Embryonic facial prominence (tissue), 1 donor: Measurements from ENCODE around the gene PEF1.
A peak's percentile ranks its signal among the peaks of the same experiment; 100 is the strongest.

Experiments used
- DNase-seq: peaks from one replicate; pipeline ENCODE4 v3.0.0-alpha.2; 2016; ENCODE audit errors: extremely low spot score

Gene PEF1

DNA sequence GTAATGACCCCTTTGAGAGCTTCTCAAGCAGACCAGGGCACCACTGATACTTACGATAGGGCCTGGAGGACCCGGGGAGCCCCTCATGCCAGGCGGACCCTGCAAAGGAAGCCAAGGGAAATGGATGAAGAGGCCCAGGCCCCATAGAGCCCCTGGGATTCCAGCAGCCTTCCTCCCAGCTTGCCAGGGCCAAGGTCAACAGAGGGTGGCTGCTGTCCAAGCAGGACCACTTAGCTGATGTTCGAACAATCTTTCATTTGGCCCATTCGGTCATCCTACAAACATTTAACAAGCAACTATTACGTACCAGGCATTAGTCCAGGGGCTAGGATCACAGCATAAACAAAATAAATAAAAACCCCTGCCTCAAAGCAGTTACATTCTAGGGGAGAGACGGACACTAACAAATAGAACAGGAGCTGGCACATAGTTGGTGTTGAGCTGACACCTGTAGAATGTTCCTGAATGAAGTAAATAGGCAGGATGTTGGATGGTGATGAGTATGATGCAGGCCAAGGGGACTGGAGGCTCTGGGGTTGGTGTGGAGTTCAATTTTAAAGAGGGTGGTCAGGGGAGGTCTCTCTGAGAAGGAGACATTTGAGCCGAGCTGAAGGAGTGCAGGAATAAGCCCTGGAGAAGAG is 27.0 kb upstream of the PEF1 start:
- DNase-seq = no peak

DNA sequence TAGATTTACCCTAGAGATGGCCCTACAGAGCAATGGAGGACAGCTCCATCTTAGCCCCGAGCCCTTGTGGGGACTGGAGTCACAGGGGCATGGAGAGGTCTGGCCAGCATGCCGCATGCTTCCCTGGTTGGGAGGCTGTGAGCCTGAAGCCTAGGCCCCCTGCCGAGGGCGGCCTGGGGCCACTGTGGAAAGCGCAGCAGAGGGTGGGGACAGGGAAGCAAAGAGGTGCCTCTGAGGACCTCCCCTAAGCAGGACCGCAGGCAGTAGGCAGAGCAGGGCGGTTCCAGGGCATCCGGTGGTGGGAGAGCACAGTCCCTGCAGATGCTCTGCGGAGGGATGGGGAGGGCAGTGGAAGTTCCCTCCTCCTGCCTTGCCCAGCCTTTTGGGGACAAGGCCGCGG is 26.5 kb upstream of the PEF1 start:
- DNase-seq = no peak

DNA sequence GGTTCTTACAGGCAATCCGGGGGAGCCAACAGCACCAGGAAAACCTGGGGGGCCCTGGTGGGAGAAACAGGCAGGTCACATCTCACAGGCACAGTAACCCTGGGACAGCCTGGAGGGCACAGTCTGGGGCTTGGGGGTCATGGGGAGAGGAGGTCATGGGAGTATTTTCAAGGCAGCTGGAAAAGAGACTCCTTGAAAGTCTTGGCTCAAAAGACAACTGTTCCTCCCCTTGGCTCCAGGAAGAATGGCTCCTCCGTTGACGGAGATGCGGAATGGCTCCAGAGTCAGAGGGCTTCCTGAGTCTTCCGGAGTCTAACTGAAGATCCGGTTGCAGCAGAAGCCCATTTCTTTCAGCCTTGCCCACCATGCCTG is 25.9 kb upstream of the PEF1 start:
- DNase-seq = no peak

DNA sequence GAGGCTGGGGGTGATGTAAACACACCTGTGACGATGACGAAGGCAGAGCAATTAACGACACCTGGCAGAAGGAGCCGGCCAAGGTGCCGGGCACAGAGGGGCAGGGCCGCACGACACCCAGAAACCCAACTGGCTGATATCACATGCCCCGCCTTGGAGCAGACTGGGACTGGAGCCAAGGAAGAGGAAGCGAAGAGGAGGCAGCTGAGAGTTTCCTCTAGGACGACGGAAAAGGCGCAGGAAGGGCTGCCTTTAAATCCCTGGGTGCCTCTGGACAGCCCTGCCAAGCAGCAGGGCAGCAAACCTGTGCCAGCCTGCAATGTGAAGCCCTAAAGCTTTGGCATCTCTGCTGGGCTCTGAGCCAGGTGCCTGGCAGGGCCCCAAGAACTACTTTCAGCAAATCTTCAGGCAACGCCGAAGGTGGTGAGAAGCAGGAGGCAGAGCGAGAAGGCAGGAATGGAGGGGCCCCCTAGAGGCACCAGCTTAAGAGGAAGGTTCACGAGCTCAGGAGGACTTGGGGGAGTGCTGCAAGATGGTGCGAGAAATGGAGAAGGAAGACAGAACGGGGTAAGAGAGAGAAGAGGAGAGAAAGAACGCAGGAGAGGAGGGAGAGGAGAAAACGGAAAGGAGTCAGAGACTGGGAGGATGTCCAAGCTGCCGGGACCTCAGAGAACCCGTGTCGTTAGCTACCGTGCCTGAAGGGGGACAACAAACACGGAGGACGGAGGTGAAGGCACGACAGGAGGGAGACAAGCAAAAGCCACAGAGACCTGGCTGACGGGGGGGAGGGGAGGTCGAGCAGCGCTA is 25.3 kb upstream of the PEF1 start:
- DNase-seq = peak; percentile 75

- no peak for DNase-seq
Observed at GRCh38 chr1:31669433-31669785, 24.7 kb upstream of the PEF1 start.

GRCh38 chr1:31668303-31668883 is 23.7 kb upstream of the PEF1 start:
- no peak for DNase-seq

GRCh38 chr1:31667065-31667785 is 22.5 kb upstream of the PEF1 start:
- no peak for DNase-seq

DNA sequence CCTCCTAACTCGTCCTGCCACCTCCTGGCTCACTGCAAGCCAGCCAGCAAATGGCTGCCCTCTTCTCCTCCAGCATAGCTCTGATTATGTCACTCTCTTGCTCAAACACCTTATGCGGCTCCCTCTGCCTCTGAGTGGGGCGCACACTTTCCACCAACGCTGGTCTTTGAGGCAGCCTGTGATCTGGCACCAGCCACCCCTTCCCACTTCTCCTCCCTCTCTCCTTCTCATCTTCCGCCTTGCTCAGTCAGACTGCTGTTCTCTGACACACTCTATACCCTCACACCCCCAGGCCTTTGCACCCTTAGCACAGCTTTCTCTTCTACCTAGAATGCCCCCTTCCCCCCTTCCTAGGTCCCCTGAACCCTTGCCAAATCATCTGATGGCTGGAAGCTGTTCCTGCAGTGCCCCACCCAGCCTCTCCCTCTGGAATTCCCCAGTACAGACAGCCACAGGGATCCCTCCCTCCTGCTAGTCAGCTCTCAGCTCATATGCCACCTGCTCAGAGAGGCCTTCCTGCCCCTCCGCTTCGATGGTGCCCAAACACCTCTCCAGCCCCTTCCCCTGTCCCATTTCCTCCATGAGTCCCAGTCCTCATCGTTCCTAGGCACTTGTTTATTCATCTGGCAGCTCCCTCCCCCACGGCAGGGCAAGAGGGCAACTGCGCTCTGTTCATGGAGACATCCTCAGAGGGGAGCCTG is 21.7 kb upstream of the PEF1 start:
- no peak for DNase-seq

- no peak for DNase-seq
Observed at GRCh38 chr1:31665234-31665878, 20.7 kb upstream of the PEF1 start.

- DNase-seq = no peak
Observed at GRCh38 chr1:31664528-31664927, 19.9 kb upstream of the PEF1 start.

GRCh38 chr1:31663622-31664452 is 19.2 kb upstream of the PEF1 start:
- no peak for DNase-seq

DNA sequence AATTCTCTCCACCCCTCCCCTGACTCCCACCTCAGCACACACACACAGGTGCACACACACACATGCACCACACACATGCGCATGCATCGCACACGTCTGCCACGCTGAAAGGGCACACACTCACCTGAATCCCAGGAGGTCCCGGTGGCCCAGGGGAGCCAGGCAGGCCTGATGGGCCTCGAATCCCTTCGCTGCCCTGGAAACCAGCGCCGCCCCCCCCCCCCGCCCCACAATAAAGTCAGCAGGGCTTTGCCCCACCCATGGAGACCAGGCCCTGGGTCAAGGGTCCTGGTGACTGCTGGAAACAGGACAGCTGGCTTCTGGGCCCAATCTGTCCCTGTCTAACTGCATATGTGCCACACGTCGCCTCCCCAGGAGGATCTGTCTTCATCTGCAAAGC is 17.8 kb upstream of the PEF1 start:
- no peak for DNase-seq

GRCh38 chr1:31661856-31662255 is 17.2 kb upstream of the PEF1 start:
- DNase-seq = no peak

DNA sequence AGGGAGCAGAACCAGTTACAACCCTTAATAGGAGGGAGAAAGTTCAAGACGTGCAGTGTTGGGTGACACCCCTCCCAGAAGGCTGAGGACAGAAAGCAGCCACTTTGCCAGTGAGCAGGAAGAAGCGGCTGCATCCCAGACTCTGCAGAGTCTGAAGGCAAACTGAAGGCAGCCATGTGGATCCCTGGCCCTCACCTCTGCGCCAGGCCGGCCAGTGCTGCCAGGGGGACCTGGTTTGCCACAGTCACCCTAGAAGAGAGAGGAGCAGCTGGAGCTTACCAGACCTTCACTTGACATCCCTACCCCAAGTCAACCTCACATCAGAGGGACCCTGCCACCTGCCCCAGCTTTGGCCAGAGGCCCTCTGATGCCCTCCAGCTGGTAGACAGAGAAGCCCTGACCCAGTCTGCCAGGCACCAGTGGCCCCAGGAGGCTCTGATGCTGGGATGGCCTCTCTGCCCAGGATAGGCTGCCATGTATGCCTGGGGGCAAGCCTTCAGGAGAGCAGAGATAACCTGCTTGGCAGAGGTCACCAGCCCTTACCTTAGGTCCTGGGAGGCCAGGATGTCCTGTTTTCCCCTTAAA is 16.3 kb upstream of the PEF1 start:
- no peak for DNase-seq

DNA sequence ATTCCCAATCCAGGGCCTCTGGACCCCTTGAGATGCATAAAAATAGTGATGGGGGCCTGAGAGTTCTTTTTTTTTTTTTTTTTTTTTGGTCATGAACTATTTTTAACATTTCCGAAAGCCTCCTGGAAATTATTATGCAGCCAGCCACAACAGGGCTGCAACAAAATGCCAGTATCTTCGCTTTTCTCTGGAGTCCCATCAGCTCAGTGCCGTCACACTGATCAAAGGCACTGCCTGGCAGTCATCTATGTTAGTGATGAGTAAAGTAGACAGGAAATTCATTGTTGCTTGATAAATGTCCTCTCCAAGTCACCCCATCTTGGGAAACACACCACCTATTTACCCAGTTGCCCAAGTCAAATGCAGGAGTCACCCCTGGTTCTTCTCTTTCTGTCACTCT is 15.2 kb upstream of the PEF1 start:
- no peak for DNase-seq

DNA sequence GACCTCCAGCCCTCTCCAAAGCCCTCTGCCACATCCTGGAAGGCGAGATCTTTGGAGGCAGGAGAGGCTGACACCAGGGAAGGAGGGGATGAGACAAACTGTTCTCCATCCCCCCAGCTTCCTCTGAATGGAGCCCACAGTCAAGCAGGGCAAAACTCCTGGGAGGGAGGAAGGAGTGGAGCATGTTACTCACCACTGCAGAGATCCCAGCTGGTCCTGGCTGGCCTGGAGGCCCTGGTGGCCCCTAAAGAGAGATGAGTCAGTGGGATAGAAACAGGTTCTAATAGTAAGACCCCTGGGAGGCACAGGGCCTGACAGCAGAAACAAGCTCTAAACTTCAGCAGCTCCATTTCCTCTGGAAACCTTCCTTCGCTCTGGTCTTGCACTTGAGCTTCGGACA is 14.0 kb upstream of the PEF1 start:
- DNase-seq = no peak

DNA sequence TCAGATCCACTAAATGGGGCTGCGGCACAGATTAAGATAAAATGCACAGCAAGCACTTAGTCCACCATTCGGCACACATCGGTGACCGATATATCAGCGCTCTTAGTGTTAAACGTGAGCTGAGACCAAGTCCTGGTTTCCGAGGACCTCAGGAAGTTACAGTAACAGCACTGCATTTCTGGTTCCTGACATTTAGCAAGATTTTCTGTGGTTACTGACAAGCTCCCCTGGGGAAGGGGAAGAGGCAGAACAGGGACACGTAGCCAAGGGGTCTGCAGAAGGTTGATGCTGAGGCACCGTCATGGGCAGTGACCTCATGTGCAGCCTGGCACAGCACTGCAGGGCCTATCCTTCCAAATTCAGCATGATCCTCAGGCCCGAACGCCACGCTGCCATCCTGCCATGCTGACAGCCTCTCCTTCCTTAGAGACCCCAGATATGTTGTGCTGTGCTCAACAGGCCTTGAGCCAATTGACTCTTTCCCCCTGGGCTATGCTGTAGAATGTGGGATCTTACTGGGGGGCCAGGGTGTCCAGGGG is 13.4 kb upstream of the PEF1 start:
- no peak for DNase-seq

GRCh38 chr1:31657020-31657804 is 12.5 kb upstream of the PEF1 start:
- DNase-seq = no peak

DNA sequence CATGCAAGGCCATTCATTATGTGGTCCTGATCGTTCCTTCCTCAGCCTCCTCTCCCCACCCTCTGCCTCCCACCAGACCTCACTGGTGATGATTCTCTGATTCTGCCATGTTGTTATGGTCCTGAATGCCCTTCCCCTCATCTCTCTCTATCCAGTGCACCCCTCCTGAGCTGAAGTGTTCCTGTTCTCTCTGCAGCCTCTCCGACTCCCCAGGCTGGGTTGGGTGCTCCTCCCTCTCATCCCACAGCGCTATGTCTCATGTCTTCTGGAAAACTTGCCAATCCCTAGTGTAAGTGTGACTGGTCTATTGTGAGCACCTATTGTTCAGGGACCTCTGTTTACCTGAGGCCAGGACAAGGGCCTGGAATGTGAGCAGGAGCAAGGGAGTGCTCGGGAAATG is 11.1 kb upstream of the PEF1 start:
- DNase-seq = no peak
